D721Med (cell line): ENCODE results near the gene GOT1.

ENCODE experiments used
- DNase-seq: peaks from one replicate; pipeline ENCODE4 v3.0.0; 2011; ENCODE audit warnings: low spot score; ENCODE audit not compliant: insufficient read length
- FAIRE-seq: peaks from 2 replicates; lab custom pipeline; 2011; peaks lifted over from hg19 to GRCh38; lab: Jason Lieb, UNC
- CTCF ChIP-seq: IDR thresholded peaks from 2 replicates; pipeline ENCODE4 v1.5.1; 2012; ENCODE audit warnings: mild to moderate bottlenecking, control low read depth; ENCODE audit not compliant: insufficient read depth; ENCODE audit errors: missing control alignments

The GOT1 gene

GRCh38 chr10:99396471-99396870, 34.0 kb downstream of the GOT1 start:
- FAIRE-seq (no peak), DNase-seq (no peak)
- no peak for TF ChIP-seq CTCF

- no peak for TF ChIP-seq CTCF
- FAIRE-seq = no peak
- no peak for DNase-seq
These were observed 34.5 kb downstream of the GOT1 start for GRCh38 chr10:99395750-99396445.

GRCh38 chr10:99394761-99395386, 35.5 kb downstream of the GOT1 start:
- DNase-seq (no peak), FAIRE-seq (no peak)
- no peak for TF ChIP-seq CTCF

- FAIRE-seq (no peak), DNase-seq (no peak)
- no peak for TF ChIP-seq CTCF
These were observed 36.2 kb downstream of the GOT1 start for GRCh38 chr10:99394256-99394655.

GRCh38 chr10:99393683-99394082, 36.7 kb downstream of the GOT1 start:
- TF ChIP-seq CTCF = no peak
- DNase-seq = no peak
- no peak for FAIRE-seq

- FAIRE-seq (no peak), DNase-seq (no peak)
- no peak for TF ChIP-seq CTCF
These were observed 37.4 kb downstream of the GOT1 start for GRCh38 chr10:99393036-99393435.

- no peak for FAIRE-seq
These were observed 39.1 kb downstream of the GOT1 start for GRCh38 chr10:99391346-99391745.

More at GRCh38 chr10:99391346-99391745, 39.1 kb downstream of the GOT1 start:
- no peak for TF ChIP-seq CTCF
- DNase-seq = no peak
